ENCODE results near the gene SPACA7. TPM values are rescaled to one million over a fixed set of nuclear protein-coding genes. Genes with fewer than 3 reads are reported as not detected.

Gene SPACA7
- polyA plus RNA-seq, 1 donor from 2014 or later: not detected

DNA sequence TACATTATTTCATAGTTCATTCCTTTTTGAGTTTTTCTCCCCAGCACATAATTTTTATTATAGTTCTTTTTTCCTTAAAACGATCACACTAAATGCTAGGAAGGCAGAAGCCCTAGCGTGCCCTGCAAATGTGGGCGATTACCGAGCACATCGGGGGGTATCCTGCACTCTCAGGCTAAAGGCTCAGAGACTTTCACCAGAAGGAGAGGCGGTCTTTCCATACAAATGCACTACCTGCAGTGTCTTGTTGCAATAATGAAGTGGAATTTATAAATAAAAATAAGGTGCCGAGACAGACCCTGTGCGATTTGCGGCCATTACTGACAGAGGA is 29.3 kb upstream of the SPACA7 start:
- Histone ChIP-seq H3K36me3 (ENCODE audit: insufficient read depth, low read length) (no peaks in the 10 kb centered on the region), H3K9ac (ENCODE audit: low read length) (peak overlapping the region; percentile 40), H3K9me3 (ENCODE audit: low read length) (no peaks in the 10 kb centered on the region), H3K4me2 (ENCODE audit: low read length) (peak overlapping the region; percentile 77), H3K27me3 (ENCODE audit: insufficient read depth, low read depth, low read length) (no peaks in the 10 kb centered on the region), H3K79me2 (replicated peaks; ENCODE audit: insufficient read depth, low read length) (no peaks in the 10 kb centered on the region), H4K20me1 (ENCODE audit: insufficient read depth) (no peaks in the 10 kb centered on the region), H3K9me2 (ENCODE audit: insufficient read depth, low read length) (no peaks in the 10 kb centered on the region), H3K4me3 (ENCODE audit: low read length) (peak overlapping the region; percentile 54), H3F3A (ENCODE audit: insufficient read depth, low read length, poor library complexity, severe bottlenecking) (peaks cover 5% of the 10 kb centered on the region), H3K27ac (ENCODE audit: low read length) (peak overlapping the region; percentile 81), H2AFZ (ENCODE audit: low read depth, low read length) (no peak overlapping the region)
- TF ChIP-seq, protein P1, sequence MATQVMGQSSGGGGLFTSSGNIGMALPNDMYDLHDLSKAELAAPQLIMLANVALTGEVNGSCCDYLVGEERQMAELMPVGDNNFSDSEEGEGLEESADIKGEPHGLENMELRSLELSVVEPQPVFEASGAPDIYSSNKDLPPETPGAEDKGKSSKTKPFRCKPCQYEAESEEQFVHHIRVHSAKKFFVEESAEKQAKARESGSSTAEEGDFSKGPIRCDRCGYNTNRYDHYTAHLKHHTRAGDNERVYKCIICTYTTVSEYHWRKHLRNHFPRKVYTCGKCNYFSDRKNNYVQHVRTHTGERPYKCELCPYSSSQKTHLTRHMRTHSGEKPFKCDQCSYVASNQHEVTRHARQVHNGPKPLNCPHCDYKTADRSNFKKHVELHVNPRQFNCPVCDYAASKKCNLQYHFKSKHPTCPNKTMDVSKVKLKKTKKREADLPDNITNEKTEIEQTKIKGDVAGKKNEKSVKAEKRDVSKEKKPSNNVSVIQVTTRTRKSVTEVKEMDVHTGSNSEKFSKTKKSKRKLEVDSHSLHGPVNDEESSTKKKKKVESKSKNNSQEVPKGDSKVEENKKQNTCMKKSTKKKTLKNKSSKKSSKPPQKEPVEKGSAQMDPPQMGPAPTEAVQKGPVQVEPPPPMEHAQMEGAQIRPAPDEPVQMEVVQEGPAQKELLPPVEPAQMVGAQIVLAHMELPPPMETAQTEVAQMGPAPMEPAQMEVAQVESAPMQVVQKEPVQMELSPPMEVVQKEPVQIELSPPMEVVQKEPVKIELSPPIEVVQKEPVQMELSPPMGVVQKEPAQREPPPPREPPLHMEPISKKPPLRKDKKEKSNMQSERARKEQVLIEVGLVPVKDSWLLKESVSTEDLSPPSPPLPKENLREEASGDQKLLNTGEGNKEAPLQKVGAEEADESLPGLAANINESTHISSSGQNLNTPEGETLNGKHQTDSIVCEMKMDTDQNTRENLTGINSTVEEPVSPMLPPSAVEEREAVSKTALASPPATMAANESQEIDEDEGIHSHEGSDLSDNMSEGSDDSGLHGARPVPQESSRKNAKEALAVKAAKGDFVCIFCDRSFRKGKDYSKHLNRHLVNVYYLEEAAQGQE (IDR thresholded peaks at IDR 0.05; ENCODE audit: borderline replicate concordance): no peak
- TF ChIP-seq RAD21 (conservative IDR thresholded peaks at IDR 0.05): peak; percentile 18
- no peak for TF ChIP-seq MXI1 (conservative IDR thresholded peaks at IDR 0.05; ENCODE audit: poor library complexity, severe bottlenecking)
- no peak for TF ChIP-seq SMC3 (conservative IDR thresholded peaks at IDR 0.05; ENCODE audit: poor library complexity)
- TF ChIP-seq POLR2AphosphoS5 (IDR thresholded peaks at IDR 0.05): peak; percentile 63
- TF ChIP-seq, protein P2, sequence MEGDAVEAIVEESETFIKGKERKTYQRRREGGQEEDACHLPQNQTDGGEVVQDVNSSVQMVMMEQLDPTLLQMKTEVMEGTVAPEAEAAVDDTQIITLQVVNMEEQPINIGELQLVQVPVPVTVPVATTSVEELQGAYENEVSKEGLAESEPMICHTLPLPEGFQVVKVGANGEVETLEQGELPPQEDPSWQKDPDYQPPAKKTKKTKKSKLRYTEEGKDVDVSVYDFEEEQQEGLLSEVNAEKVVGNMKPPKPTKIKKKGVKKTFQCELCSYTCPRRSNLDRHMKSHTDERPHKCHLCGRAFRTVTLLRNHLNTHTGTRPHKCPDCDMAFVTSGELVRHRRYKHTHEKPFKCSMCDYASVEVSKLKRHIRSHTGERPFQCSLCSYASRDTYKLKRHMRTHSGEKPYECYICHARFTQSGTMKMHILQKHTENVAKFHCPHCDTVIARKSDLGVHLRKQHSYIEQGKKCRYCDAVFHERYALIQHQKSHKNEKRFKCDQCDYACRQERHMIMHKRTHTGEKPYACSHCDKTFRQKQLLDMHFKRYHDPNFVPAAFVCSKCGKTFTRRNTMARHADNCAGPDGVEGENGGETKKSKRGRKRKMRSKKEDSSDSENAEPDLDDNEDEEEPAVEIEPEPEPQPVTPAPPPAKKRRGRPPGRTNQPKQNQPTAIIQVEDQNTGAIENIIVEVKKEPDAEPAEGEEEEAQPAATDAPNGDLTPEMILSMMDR (IDR thresholded peaks at IDR 0.05; ENCODE audit: poor library complexity, severe bottlenecking): no peak

- Histone ChIP-seq H2AFZ (ENCODE audit: low read depth, low read length) (no peak overlapping the region), H3K9me2 (ENCODE audit: insufficient read depth, low read length) (no peaks in the 10 kb centered on the region), H3K9ac (ENCODE audit: low read length) (peak overlapping the region; percentile 18), H4K20me1 (ENCODE audit: insufficient read depth) (no peaks in the 10 kb centered on the region), H3K36me3 (ENCODE audit: insufficient read depth, low read length) (no peaks in the 10 kb centered on the region), H3K79me2 (replicated peaks; ENCODE audit: insufficient read depth, low read length) (no peaks in the 10 kb centered on the region), H3K4me2 (ENCODE audit: low read length) (no peak overlapping the region), H3K9me3 (ENCODE audit: low read length) (no peaks in the 10 kb centered on the region), H3F3A (ENCODE audit: insufficient read depth, low read length, poor library complexity, severe bottlenecking) (peaks cover 5% of the 10 kb centered on the region), H3K27ac (ENCODE audit: low read length) (peak overlapping the region; percentile 81), H3K27me3 (ENCODE audit: insufficient read depth, low read depth, low read length) (no peaks in the 10 kb centered on the region), H3K4me3 (ENCODE audit: low read length) (no peak overlapping the region)
- TF ChIP-seq POLR2AphosphoS5 (IDR thresholded peaks at IDR 0.05): no peak
- TF ChIP-seq, protein P1 (IDR thresholded peaks at IDR 0.05; ENCODE audit: borderline replicate concordance): no peak
- TF ChIP-seq, protein P2 (IDR thresholded peaks at IDR 0.05; ENCODE audit: poor library complexity, severe bottlenecking): no peak
- TF ChIP-seq SMC3 (conservative IDR thresholded peaks at IDR 0.05; ENCODE audit: poor library complexity): no peak
- TF ChIP-seq EZH2 (IDR thresholded peaks at IDR 0.05; ENCODE audit: borderline replicate concordance, insufficient read depth, low read length, poor library complexity, severe bottlenecking): no peak
- TF ChIP-seq EP300 (conservative IDR thresholded peaks at IDR 0.05; ENCODE audit: poor library complexity, severe bottlenecking): no peak
- TF ChIP-seq MXI1 (conservative IDR thresholded peaks at IDR 0.05; ENCODE audit: poor library complexity, severe bottlenecking): no peak
These were observed 28.2 kb upstream of the SPACA7 start for GRCh38 chr13:112347986-112348385.
